Prostate gland (tissue), 2 donors: ENCODE data around the gene FOXC2.

ENCODE experiments used
- CTCF ChIP-seq, 4 experiments: fragments of 200-600 bp in 2 of 4; fragments of 450-650 bp in 2 of 4; sonication (generic) in 2 of 4; IDR thresholded peaks; 1 replicate in 3 of 4; 2 replicates in 1 of 4; pipeline ENCODE4 v1.5.1; 2016 to 2019; ENCODE audit warnings: antibody characterized with exemption in 4 of 4, mild to moderate bottlenecking in 2 of 4, moderate library complexity in 2 of 4
- POLR2A ChIP-seq: fragments of 450-650 bp; IDR thresholded peaks from one replicate; pipeline ENCODE4 v1.6.1; 2016; ENCODE audit warnings: antibody characterized with exemption, mild to moderate bottlenecking

- no peak for TF ChIP-seq CTCF (IDR thresholded peaks at IDR 0.05)
- no peak for TF ChIP-seq POLR2A
These were observed 6.6 kb downstream of the FOXC2 start for GRCh38 chr16:86573215-86573614.
